BJ (cell line): ENCODE measurements around the gene FUOM. TPM values are rescaled to one million over a fixed set of nuclear protein-coding genes. Genes with fewer than 3 reads are reported as not detected.
"Not testable (repeated sequence)": the region's sequence is repeated elsewhere in the genome, so short reads cannot be mapped to it uniquely, and the experiment has no call there.

Source experiments
- CTCF ChIA-PET: fragments of 350-600 bp; formaldehyde crosslinking; extraction: SDS; loops from one replicate; lab custom pipeline; 2021; ENCODE audit warnings: antibody characterized with exemption, inconsistent platforms; lab: Yijun Ruan, JAX
- POLR2A ChIA-PET: fragments of 300-600 bp; sonication (Branson Sonifier 250); formaldehyde crosslinking; extraction: SDS; loops from one replicate; lab custom pipeline; 2021; ENCODE audit warnings: antibody characterized with exemption; lab: Charles Lee
- DNase-seq: peaks from one replicate; pipeline ENCODE4 v3.0.0-alpha.2; 2011; ENCODE audit warnings: low read depth
- H3K27me3 ChIP-seq: 2 replicates; pipeline ENCODE4 v1.6.0; 2011; ENCODE audit warnings: low read length; ENCODE audit not compliant: control insufficient read depth, insufficient read depth
- H3K36me3 ChIP-seq: 2 replicates; pipeline ENCODE4 v1.5.1; 2011; ENCODE audit warnings: low read length; ENCODE audit not compliant: control insufficient read depth, insufficient read depth
- H3K4me3 ChIP-seq: 2 replicates; pipeline ENCODE4 v1.5.1; 2011; ENCODE audit warnings: low read depth, mild to moderate bottlenecking, control low read depth, low read length
- polyA plus RNA-seq: library from polyadenylated mRNA; depleted of rRNA; stranded (reverse); fragments of >200 nt; gene quantifications from 2 replicates; pipeline ENCODE4 v1.2.3, GENCODE V29; 2011
- TF ChIP-seq, protein P1 (sequence below): IDR thresholded peaks from 2 replicates; pipeline ENCODE4 v1.5.1; 2011; ENCODE audit warnings: low read depth, mild to moderate bottlenecking, control low read depth, inconsistent platforms, low read length, moderate library complexity; ENCODE audit not compliant: insufficient read depth

FUOM gene
- polyA plus RNA-seq, 1 experiment: 49.8 TPM

- peak within 1 kb of the TSS; percentile 88 for H3K4me3 ChIP-seq
- TF ChIP-seq, protein P1, sequence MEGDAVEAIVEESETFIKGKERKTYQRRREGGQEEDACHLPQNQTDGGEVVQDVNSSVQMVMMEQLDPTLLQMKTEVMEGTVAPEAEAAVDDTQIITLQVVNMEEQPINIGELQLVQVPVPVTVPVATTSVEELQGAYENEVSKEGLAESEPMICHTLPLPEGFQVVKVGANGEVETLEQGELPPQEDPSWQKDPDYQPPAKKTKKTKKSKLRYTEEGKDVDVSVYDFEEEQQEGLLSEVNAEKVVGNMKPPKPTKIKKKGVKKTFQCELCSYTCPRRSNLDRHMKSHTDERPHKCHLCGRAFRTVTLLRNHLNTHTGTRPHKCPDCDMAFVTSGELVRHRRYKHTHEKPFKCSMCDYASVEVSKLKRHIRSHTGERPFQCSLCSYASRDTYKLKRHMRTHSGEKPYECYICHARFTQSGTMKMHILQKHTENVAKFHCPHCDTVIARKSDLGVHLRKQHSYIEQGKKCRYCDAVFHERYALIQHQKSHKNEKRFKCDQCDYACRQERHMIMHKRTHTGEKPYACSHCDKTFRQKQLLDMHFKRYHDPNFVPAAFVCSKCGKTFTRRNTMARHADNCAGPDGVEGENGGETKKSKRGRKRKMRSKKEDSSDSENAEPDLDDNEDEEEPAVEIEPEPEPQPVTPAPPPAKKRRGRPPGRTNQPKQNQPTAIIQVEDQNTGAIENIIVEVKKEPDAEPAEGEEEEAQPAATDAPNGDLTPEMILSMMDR: no peak
- ChIA-PET POLR2A (no interaction called here), CTCF (interaction anchor here (0.7 to 1.2 kb wide), 3 partner anchors 9 to 58 kb away, joined by 3 to 5 read pairs (median 3); no protein-coding TSS in a partner anchor)
- no peaks in the 10 kb centered on the region for H3K27me3 ChIP-seq
- no peak for DNase-seq
- H3K36me3 ChIP-seq: peaks cover 1% of the 10 kb centered on the region; the same call in 1 of the 2 replicates
These were observed 21.5 kb upstream of the FUOM start, which contains the start of gene PAOX for GRCh38 chr10:133379152-133379800. Gene PAOX, plus strand, starts transcription at chr10:133379262. Its CDS starts 55 bp downstream, at chr10:133379317.

DNA sequence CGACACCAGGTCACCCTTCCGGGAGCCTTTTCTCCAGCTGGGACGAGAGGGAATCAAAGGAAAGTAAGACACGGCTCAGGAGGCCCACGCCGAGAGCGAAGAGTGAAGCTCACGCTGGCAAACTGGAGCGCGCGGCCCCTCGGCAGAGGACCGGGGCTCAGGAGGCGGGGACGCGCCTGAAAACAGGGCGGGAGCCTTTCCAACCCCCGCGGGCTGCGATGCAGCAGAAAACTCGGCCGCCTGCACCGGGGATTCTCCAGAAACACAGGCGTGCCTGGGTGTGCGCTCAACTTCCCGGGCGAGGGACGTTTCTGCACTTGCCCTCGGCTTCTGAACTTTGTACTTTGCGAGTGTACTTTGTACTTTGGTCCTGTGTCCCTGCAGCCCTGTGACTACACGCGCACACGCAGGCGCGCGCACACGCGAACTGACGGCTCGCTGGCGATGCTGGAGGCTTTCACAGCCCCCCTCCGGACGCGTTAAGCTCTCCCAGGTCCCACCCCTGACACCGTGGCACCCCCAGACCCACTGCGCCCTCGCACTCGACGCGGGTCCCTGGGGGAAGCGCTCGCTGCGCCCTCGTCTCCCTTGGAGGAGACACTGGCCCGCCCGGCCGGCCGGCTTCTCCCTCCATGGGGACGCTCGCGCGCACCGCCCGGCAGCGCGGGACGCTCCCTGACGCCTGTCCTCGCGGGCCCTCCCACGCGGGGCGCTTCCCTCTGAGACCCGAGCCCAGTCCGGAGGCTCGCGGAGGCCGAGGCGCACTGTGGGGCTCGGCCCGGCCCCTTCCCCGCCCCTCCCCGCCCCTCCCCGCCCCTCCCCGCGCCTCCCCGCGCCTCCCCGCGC lies 20.7 kb upstream of the FUOM start:
- ChIA-PET CTCF (interaction anchor here (1.0 to 1.2 kb wide), 2 partner anchors 49 to 59 kb away, joined by 3 to 5 read pairs; no protein-coding TSS in a partner anchor), POLR2A (interaction anchor here (0.5 to 0.7 kb wide), 2 partner anchors 9 to 49 kb away, joined by 3 to 7 read pairs; no protein-coding TSS in a partner anchor)
- Histone ChIP-seq H3K27me3 (no peaks in the 10 kb centered on the region), H3K36me3 (no peaks in the 10 kb centered on the region; the same call in 1 of the 2 replicates), H3K4me3 (peak overlapping the region; percentile 88)
- TF ChIP-seq, protein P1: no peak
- DNase-seq: no peak

DNA sequence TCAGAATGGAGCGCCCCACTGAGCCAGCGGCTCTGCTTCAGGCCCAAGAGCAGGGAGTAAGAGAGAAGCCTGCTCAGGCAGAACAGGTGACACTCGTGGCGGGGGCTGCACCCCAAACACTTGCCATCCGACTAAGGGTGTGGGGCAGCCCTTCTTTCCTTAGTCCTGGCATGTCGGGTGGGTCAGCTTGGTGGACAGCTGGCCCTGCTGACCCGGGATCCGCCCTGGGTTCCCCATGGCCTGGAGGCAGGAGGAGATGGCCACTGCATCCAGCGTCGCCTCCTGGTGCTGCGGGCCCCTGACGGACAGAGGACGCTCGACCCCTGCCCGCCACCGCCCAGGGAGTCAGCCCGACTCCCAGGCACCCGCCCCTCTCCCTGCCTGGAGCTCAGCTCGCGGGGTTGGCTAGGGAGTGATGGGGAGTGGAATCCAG lies 20.0 kb upstream of the FUOM start:
- H3K36me3 ChIP-seq: no peaks in the 10 kb centered on the region
- peak overlapping the region; percentile 88 for H3K4me3 ChIP-seq
- ChIA-PET POLR2A (interaction anchor here (0.7 kb wide), 1 partner anchor 9 kb away, joined by 3 read pairs; no protein-coding TSS in a partner anchor), CTCF (interaction anchor here (0.6 to 1.2 kb wide), 3 partner anchors 16 to 60 kb away, joined by 3 to 5 read pairs (median 3); no protein-coding TSS in a partner anchor)
- TF ChIP-seq, protein P1: no peak
- DNase-seq: no peak
- no peaks in the 10 kb centered on the region for H3K27me3 ChIP-seq

DNA sequence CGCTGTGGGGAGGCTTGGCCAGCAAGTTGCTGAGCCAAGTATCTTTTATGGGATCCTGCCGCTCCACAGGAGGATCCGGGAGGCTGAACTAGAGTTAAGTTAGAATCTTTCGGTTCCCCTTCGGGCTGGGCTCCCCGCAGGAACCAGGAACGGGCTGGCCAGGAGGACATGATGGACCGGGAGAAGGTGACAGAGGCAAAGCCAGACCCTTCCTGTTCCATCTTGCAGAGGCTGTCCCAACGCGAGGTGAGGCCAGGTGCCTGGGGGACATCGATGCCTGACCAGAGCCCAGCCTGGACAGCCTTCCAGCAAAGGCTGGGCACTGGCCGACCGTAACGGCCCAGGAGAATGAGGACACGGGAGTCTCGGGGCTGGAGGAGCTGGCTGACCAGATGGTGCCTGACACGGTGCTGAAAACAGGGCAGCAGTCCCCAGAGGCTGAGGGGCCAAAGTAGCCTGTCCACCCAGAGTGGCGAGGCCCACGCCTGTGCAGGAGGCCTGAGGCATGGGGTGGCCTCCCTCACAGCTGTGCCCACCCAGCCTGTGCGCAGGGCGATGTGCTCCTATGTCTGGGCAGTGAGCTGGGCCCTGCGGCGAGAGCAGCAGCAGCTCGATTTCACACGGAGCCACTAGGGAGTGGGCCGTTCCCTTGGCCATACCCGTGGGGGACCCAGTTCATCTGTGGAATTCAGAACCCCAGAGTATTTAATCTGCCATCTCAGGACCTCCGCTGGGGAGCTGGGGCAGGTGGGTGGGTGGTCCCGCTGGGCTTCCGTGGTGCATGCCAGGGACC lies 19.4 kb upstream of the FUOM start:
- Histone ChIP-seq H3K4me3 (no peak overlapping the region), H3K36me3 (no peaks in the 10 kb centered on the region), H3K27me3 (no peaks in the 10 kb centered on the region)
- POLR2A ChIA-PET: no interaction called here
- CTCF ChIA-PET: interaction anchor here (0.6 to 1.4 kb wide), 2 partner anchors 15 to 48 kb away, joined by 3 to 4 read pairs; no protein-coding TSS in a partner anchor
- TF ChIP-seq, protein P1: no peak
- DNase-seq: no peak

DNA sequence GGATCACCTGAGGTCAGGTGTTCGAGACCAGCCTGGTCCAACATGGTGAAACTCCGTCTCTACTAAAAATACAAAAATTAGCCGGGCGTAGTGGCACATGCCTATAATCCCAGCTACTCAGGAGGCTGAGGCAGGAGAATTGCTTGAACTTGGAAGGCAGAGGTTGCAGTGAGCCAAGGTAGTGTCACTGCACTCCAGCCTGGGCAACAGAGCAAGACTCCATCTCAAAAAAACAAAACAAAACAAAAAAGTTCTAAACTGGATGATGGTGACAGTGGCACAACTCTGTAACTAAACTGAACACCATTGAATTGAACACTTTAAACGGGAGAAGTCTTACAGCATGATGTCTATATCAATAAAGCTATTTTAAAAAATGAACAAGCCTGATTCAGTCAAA lies 18.4 kb upstream of the FUOM start:
- CTCF ChIA-PET: interaction anchor here (1.4 kb wide), 1 partner anchor 47 kb away, joined by 4 read pairs; no protein-coding TSS in a partner anchor
- POLR2A ChIA-PET: not testable (repeated sequence)

More for the DNA sequence above, 18.4 kb upstream of the FUOM start:
- not testable (repeated sequence) for H3K4me3 ChIP-seq, H3K36me3 ChIP-seq, DNase-seq, H3K27me3 ChIP-seq
